Neuronal stem cell (in vitro differentiated cells): ENCODE data around the gene CLDN9.

Experiments used
- DNase-seq: peaks from one replicate; pipeline ENCODE4 v3.0.0-alpha.2; 2013; ENCODE audit warnings: low spot score
- H2AFZ ChIP-seq: one replicate; pipeline ENCODE4 v1.6.1; 2013; ENCODE audit warnings: mild to moderate bottlenecking, low read length, inconsistent platforms
- H2AK5ac ChIP-seq: 2 replicates; pipeline ENCODE4 v1.6.1; 2013; ENCODE audit warnings: low read depth, mild to moderate bottlenecking, inconsistent platforms, low read length, moderate library complexity, mixed read lengths
- H2BK120ac ChIP-seq: 2 replicates; pipeline ENCODE4 v1.6.1; 2013; ENCODE audit warnings: low read depth, mild to moderate bottlenecking, inconsistent platforms, low read length, moderate library complexity, mixed read lengths
- H2BK12ac ChIP-seq: one replicate; pipeline ENCODE4 v1.6.1; 2013; ENCODE audit warnings: low read length, inconsistent platforms
- H2BK15ac ChIP-seq: 2 replicates; pipeline ENCODE4 v1.6.1; 2013; ENCODE audit warnings: mild to moderate bottlenecking, low read length, inconsistent platforms, mixed read lengths
- H2BK5ac ChIP-seq: one replicate; pipeline ENCODE4 v1.6.1; 2013; ENCODE audit warnings: inconsistent platforms, mild to moderate bottlenecking, low read length, moderate library complexity
- H3K14ac ChIP-seq: one replicate; pipeline ENCODE4 v1.6.1; 2013; ENCODE audit warnings: low read length, inconsistent platforms
- H3K18ac ChIP-seq: 2 replicates; pipeline ENCODE4 v1.6.1; 2013; ENCODE audit warnings: low read length, inconsistent platforms
- H3K23ac ChIP-seq: 2 replicates; pipeline ENCODE4 v1.6.1; 2013; ENCODE audit warnings: low read depth, mild to moderate bottlenecking, mixed read lengths, low read length, inconsistent platforms; ENCODE audit not compliant: poor library complexity
- H3K27ac ChIP-seq: replicated peaks from 3 replicates; pipeline ENCODE4 v1.5.1; 2013; ENCODE audit warnings: low read length, inconsistent platforms
- H3K27me3 ChIP-seq, 3 experiments: 2 replicates each; pipeline ENCODE4 v1.6.1; 2013; ENCODE audit warnings: low read length in 3 of 3, mild to moderate bottlenecking in 2 of 3, inconsistent platforms in 1 of 3, low read depth in 1 of 3, mixed read lengths in 1 of 3, moderate library complexity in 1 of 3; ENCODE audit not compliant: control insufficient read depth in 3 of 3, insufficient read depth in 3 of 3
- H3K36me3 ChIP-seq, 2 donors: replicated peaks in 1 of 2; 2 replicates each; pipeline ENCODE4 v1.6.1; 2013; ENCODE audit warnings: low read length in 2 of 2; ENCODE audit not compliant: control insufficient read depth in 2 of 2, insufficient read depth in 2 of 2
- H3K4ac ChIP-seq: 2 replicates; pipeline ENCODE4 v1.6.1; 2013; ENCODE audit warnings: inconsistent platforms, mild to moderate bottlenecking, low read length, moderate library complexity
- H3K4me1 ChIP-seq, 2 donors: 1 replicate in 1 of 2; 2 replicates in 1 of 2; pipeline ENCODE4 v1.6.1; 2013; ENCODE audit warnings: low read length in 2 of 2, low read depth in 1 of 2; ENCODE audit not compliant: control insufficient read depth in 2 of 2, insufficient read depth in 1 of 2
- H3K4me2 ChIP-seq: one replicate; pipeline ENCODE4 v1.6.1; 2013; ENCODE audit warnings: mild to moderate bottlenecking, low read length, inconsistent platforms; ENCODE audit not compliant: insufficient read depth, poor library complexity, severe bottlenecking
- H3K4me3 ChIP-seq, 2 donors: 2 replicates each; pipeline ENCODE4 v1.5.1; 2013; ENCODE audit warnings: low read length in 2 of 2, mild to moderate bottlenecking in 2 of 2, inconsistent platforms in 1 of 2, moderate library complexity in 1 of 2
- H3K79me1 ChIP-seq: one replicate; pipeline ENCODE4 v1.6.1; 2013; ENCODE audit warnings: low read depth, mild to moderate bottlenecking, inconsistent platforms, low read length, moderate library complexity
- H3K9ac ChIP-seq: one replicate; pipeline ENCODE4 v1.6.1; 2013; ENCODE audit warnings: mild to moderate bottlenecking, low read depth, low read length, inconsistent platforms; ENCODE audit not compliant: poor library complexity
- H3K9me3 ChIP-seq, 2 donors: replicated peaks in 1 of 2; 2 replicates each; pipeline versions ENCODE3 to v1.6.1; 2013; ENCODE audit warnings: low read length in 2 of 2, mild to moderate bottlenecking in 2 of 2, inconsistent platforms in 1 of 2, low read depth in 1 of 2, mixed read lengths in 1 of 2, moderate library complexity in 1 of 2; ENCODE audit not compliant: control insufficient read depth in 2 of 2, insufficient read depth in 1 of 2
- H4K8ac ChIP-seq: one replicate; pipeline ENCODE4 v1.6.1; 2013; ENCODE audit warnings: low read depth, mild to moderate bottlenecking, inconsistent platforms, low read length, moderate library complexity
- H4K91ac ChIP-seq: one replicate; pipeline ENCODE4 v1.6.1; 2013; ENCODE audit warnings: low read length, low read depth, mild to moderate bottlenecking, inconsistent platforms; ENCODE audit not compliant: poor library complexity
- WGBS, 2 donors: extraction: QIAGEN DNeasy Blood & Tissue Kit; methylation state at CpG; one replicate each; pipeline ENCODE4 v1.1.7; 2013; ENCODE audit warnings: missing lambda C conversion rate in 2 of 2, mixed read lengths in 1 of 2; ENCODE audit not compliant: insufficient read length in 2 of 2, insufficient replicate concordance in 1 of 2; ENCODE audit errors: extremely low coverage in 2 of 2; 5-methylcytosine and 5-hydroxymethylcytosine counted together

Gene CLDN9

DNA sequence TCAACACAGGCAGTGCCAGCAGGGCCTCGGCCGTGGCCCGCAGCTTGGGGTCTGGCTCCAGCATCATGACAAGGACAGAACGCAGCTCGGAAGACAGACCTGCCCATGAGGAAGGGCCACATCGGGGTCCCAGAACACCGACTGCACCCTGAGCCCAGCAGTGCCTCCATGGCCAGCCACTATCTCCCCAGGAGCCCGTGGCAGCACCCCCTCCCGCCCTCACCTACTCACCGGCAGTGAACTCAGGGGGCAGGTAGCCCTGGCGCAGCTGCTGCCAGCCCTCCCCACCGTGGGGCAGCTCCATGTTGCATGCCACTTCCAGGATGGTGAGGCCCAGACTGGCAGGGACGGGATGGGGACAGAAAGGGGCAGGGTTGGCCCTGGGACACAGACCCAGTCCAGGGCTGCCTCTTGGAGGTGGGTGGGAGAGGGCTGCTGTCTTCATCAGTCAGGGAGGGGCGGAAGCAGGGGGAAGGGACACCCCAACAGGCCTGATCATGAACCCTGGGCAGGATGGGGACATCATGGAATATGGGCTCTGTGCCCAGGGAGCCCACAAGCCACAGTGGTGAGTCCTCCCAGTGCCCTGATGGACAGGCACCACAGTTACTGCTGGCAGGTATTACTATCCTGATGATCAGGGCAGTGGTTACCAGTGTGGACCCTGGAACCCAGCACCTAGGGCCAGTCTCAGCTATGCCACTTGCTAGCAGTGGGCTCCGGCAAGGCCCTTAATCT lies 38.2 kb upstream of the CLDN9 start:
- H3K36me3 ChIP-seq, result peaks cover 32 to 80% of the 10 kb centered on the region in 2 donors
- no peak overlapping the region for H2BK120ac ChIP-seq
- H4K91ac ChIP-seq, result no peak overlapping the region

DNA sequence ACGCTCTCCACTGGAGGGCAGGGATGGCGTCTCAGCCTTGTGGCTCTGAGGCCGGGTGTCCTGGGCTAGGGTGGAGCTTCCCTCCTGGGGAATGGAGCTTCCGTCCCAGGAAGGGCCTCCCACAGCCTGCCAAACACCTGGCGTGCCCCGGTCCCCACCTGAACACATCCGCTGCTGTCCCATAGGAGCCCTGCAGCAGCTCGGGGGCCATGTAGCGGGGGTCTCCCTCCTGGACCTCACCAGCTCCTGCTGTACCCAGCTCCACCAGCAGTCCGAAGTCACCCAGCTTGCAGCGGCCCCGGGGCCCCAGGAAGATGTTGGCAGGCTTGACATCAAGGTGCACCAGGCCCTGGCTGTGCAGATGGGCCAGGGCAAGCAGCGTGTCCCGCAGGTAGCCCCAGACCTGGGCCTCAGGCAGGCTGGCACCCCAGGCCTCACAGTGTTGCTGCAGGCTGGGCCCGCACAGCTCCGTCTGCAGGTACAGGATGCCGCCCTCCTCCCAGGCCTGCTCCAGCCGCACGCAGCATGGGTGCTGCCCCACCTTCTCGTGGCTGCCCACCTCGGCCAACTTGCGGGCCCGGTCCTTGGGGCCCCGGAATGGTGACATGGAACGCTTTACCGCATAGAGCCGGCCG lies 37.4 kb upstream of the CLDN9 start:
- Histone ChIP-seq H3K23ac (peak overlapping the region; percentile 43), H3K9ac (peak overlapping the region; percentile 60), H3K4me2 (no peak overlapping the region), H3K18ac (no peak overlapping the region), H4K91ac (no peak overlapping the region), H2BK15ac (no peak overlapping the region), H2AK5ac (no peak overlapping the region), H3K4me3 (no peak overlapping the region), H2BK12ac (no peak overlapping the region), H3K4ac (no peak overlapping the region), H3K27me3 (no peaks in the 10 kb centered on the region), H2BK120ac (no peak overlapping the region), H3K9me3 (no peaks in the 10 kb centered on the region), H3K14ac (no peak overlapping the region), H4K8ac (no peak overlapping the region), H3K4me1 (peaks cover 12 to 13% of the 10 kb centered on the region in 2 donors), H2BK5ac (no peak overlapping the region), H3K27ac (no peak overlapping the region), H3K36me3 (peaks cover 32 to 80% of the 10 kb centered on the region in 2 donors), H2AFZ (no peak overlapping the region), H3K79me1 (peaks cover 16% of the 10 kb centered on the region)
- no CpG with 5 or more reads among the region's 28 CpGs for WGBS, 2 donors
- no peak for DNase-seq

More for the DNA sequence above, 38.2 kb upstream of the CLDN9 start:
- Histone ChIP-seq H3K4me3 (no peak overlapping the region), H3K23ac (peak overlapping the region; percentile 73), H2BK5ac (no peak overlapping the region), H2AFZ (no peak overlapping the region), H3K27me3 (no peaks in the 10 kb centered on the region), H2AK5ac (no peak overlapping the region), H3K18ac (no peak overlapping the region), H3K9ac (no peak overlapping the region), H3K14ac (no peak overlapping the region), H2BK15ac (no peak overlapping the region), H3K9me3 (no peaks in the 10 kb centered on the region), H3K4ac (no peak overlapping the region), H4K8ac (peak overlapping the region; percentile 65), H2BK12ac (no peak overlapping the region), H3K79me1 (peaks cover 16% of the 10 kb centered on the region), H3K4me2 (no peak overlapping the region), H3K4me1 (peaks cover 9% of the 10 kb centered on the region in 2 donors), H3K27ac (no peak overlapping the region)
- no CpG with 5 or more reads among the region's 15 CpGs for WGBS, 2 donors
- no peak for DNase-seq

DNA sequence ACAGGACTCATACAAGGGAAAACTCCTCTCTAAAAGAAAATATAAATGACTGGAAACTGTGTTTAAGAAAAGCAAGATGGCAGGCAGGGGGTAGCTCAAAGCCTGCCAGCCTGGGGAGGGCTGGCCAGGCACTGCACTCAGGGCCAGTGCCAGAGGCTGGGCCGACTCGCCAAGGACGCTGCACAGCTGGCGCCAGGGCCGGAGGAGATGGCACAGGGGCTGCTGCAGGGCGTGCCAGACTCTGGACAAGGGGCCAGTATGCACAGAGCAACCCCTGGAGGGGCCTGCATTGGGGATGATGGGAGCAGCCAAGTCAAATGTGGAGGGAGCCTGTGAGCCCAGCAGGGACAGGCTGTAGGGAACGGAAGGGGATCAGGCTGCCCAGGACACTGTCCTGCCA lies 36.5 kb upstream of the CLDN9 start:
- Histone ChIP-seq H3K23ac (no peak overlapping the region), H3K9ac (no peak overlapping the region), H4K91ac (no peak overlapping the region), H3K27ac (no peak overlapping the region), H3K4ac (no peak overlapping the region), H3K4me3 (no peak overlapping the region), H3K18ac (no peak overlapping the region), H3K79me1 (peaks cover 10% of the 10 kb centered on the region), H3K4me1 (peaks cover 7 to 10% of the 10 kb centered on the region in 2 donors), H2AK5ac (no peak overlapping the region), H3K14ac (no peak overlapping the region), H2BK15ac (no peak overlapping the region), H2BK120ac (no peak overlapping the region), H3K9me3 (no peaks in the 10 kb centered on the region), H3K4me2 (no peak overlapping the region), H2AFZ (no peak overlapping the region), H4K8ac (no peak overlapping the region), H2BK12ac (no peak overlapping the region), H3K27me3 (no peaks in the 10 kb centered on the region), H2BK5ac (no peak overlapping the region), H3K36me3 (peaks cover 31 to 76% of the 10 kb centered on the region in 2 donors)
- no CpG with 5 or more reads among the region's 7 CpGs for WGBS, 2 donors
- no peak for DNase-seq

DNA sequence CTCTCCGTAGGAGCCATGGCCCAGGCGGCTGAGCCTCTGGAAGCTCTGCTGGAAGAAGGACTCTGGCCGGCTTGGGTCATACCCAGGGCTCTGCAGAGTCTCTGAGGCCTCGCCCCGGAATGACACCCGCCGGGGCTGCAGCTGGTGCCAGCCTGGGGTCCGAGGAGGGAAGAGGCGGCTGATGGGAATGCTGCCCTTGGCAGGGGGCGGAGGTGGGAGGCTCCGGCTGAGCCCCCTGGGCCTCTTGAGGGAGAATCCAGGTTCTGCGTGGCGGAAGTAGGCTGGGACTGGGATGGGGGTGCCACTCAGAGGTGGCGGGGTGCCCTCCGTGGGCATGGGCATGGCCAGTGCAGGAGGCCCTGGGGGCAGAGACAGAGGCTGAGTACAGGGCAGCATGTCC lies 36.0 kb upstream of the CLDN9 start:
- Histone ChIP-seq H3K4me1 (peaks cover 10 to 15% of the 10 kb centered on the region in 2 donors), H3K4me2 (no peak overlapping the region), H3K9me3 (no peaks in the 10 kb centered on the region), H2BK5ac (no peak overlapping the region), H2AK5ac (no peak overlapping the region), H4K91ac (no peak overlapping the region), H2BK15ac (no peak overlapping the region), H2BK120ac (no peak overlapping the region), H3K27ac (no peak overlapping the region), H2BK12ac (no peak overlapping the region), H3K36me3 (peaks cover 29 to 71% of the 10 kb centered on the region in 2 donors), H3K23ac (no peak overlapping the region), H2AFZ (no peak overlapping the region), H3K4me3 (no peak overlapping the region), H3K14ac (no peak overlapping the region), H4K8ac (no peak overlapping the region), H3K9ac (no peak overlapping the region), H3K27me3 (no peaks in the 10 kb centered on the region), H3K79me1 (peaks cover 9% of the 10 kb centered on the region), H3K4ac (no peak overlapping the region), H3K18ac (no peak overlapping the region)
- DNase-seq, result no peak
- WGBS, 2 donors, result no CpG with 5 or more reads among the region's 15 CpGs
